Measurements from ENCODE around the gene PEAK1. TPM values are rescaled to one million over a fixed set of nuclear protein-coding genes. Genes with fewer than 3 reads are reported as not detected.

The PEAK1 gene
- total RNA-seq, 6 donors from 2014 or later: 82.8 to 142 (median 90.1) TPM

GRCh38 chr15:77395013-77395774, 24.7 kb downstream of the PEAK1 start:
- no peak for TF ChIP-seq CTCF (IDR thresholded peaks at IDR 0.05)
- TF ChIP-seq POLR2AphosphoS5 (IDR thresholded peaks at IDR 0.05): no peak
- no peak for TF ChIP-seq EP300 (IDR thresholded peaks at IDR 0.05)
- TF ChIP-seq POLR2A (IDR thresholded peaks at IDR 0.05): no peak
- ATAC-seq (ENCODE audit: low FRiP score in 2 of 2) (no peak), DNase-seq (no peak)
- peaks cover 11 to 27% (median 19%) of the 10 kb centered on the region in 4 donors for H3K9me3 ChIP-seq
- 93 to 96% methylated on average over 3 of the region's 3 CpGs for WGBS, 2 donors
- peaks cover 0 to 15% (median 7%) of the 10 kb centered on the region in 4 donors for H3K4me1 ChIP-seq
- H3K27ac ChIP-seq: no peak overlapping the region
- no peaks in the 10 kb centered on the region for H3K27me3 ChIP-seq
- H3K36me3 ChIP-seq: no peaks in the 10 kb centered on the region
- no peak overlapping the region for H3K4me3 ChIP-seq

GRCh38 chr15:77393471-77393840, 26.4 kb downstream of the PEAK1 start:
- ATAC-seq (ENCODE audit: low FRiP score in 2 of 2) (no peak), DNase-seq (no peak)
- no peaks in the 10 kb centered on the region for H3K36me3 ChIP-seq
- TF ChIP-seq CTCF (IDR thresholded peaks at IDR 0.05) (no peak), POLR2A (IDR thresholded peaks at IDR 0.05) (no peak), POLR2AphosphoS5 (IDR thresholded peaks at IDR 0.05) (no peak), EP300 (IDR thresholded peaks at IDR 0.05) (no peak)
- H3K9me3 ChIP-seq: peaks cover under 1 to 16% (median 9%) of the 10 kb centered on the region in 4 donors
- peaks cover 0 to 16% (median 9%) of the 10 kb centered on the region in 4 donors for H3K4me1 ChIP-seq
- H3K27ac ChIP-seq: no peak overlapping the region
- no peaks in the 10 kb centered on the region for H3K27me3 ChIP-seq
- no peak overlapping the region for H3K4me3 ChIP-seq

- 97 to 98% methylated on average over 6 to 7 of the region's 7 CpGs for WGBS, 2 donors
- ATAC-seq (ENCODE audit: low FRiP score in 2 of 2) (peak in 1 of 2 donors; percentile 14), DNase-seq (no peak)
- peaks cover 0 to 13% (median 6%) of the 10 kb centered on the region in 4 donors for H3K9me3 ChIP-seq
- H3K27ac ChIP-seq: no peak overlapping the region
- H3K4me1 ChIP-seq: peaks cover 2 to 16% (median 10%) of the 10 kb centered on the region in 4 donors
- no peak overlapping the region for H3K4me3 ChIP-seq
- no peaks in the 10 kb centered on the region for H3K36me3 ChIP-seq
- TF ChIP-seq POLR2A (IDR thresholded peaks at IDR 0.05) (no peak), CTCF (IDR thresholded peaks at IDR 0.05) (no peak), EP300 (IDR thresholded peaks at IDR 0.05) (no peak), POLR2AphosphoS5 (IDR thresholded peaks at IDR 0.05) (no peak)
- no peaks in the 10 kb centered on the region for H3K27me3 ChIP-seq
Observed at GRCh38 chr15:77392762-77393470, 27.0 kb downstream of the PEAK1 start.

- H3K4me3 ChIP-seq: no peak overlapping the region
- 85 to 91% methylated on average over 3 of the region's 3 CpGs for WGBS, 2 donors
- H3K36me3 ChIP-seq: no peaks in the 10 kb centered on the region
- DNase-seq (no peak), ATAC-seq (ENCODE audit: low FRiP score in 2 of 2) (no peak)
- H3K27ac ChIP-seq: no peak overlapping the region
- no peaks in the 10 kb centered on the region for H3K27me3 ChIP-seq
- no peak for TF ChIP-seq EP300 (IDR thresholded peaks at IDR 0.05)
- peaks cover 0 to 9% (median 6%) of the 10 kb centered on the region in 4 donors for H3K9me3 ChIP-seq
- H3K4me1 ChIP-seq: peaks cover 6 to 19% (median 14%) of the 10 kb centered on the region in 4 donors
Observed at GRCh38 chr15:77391372-77391951, 28.4 kb downstream of the PEAK1 start.

- TF ChIP-seq EP300 (IDR thresholded peaks at IDR 0.05) (no peak), CTCF (IDR thresholded peaks at IDR 0.05) (no peak), POLR2AphosphoS5 (IDR thresholded peaks at IDR 0.05) (no peak), POLR2A (IDR thresholded peaks at IDR 0.05) (no peak)
- WGBS, 2 donors: 73 to 78% methylated on average over 2 of the region's 2 CpGs
- no peak overlapping the region for H3K4me3 ChIP-seq
- ATAC-seq (ENCODE audit: low FRiP score in 2 of 2) (no peak), DNase-seq (no peak)
- H3K27me3 ChIP-seq: no peaks in the 10 kb centered on the region
- no peak overlapping the region for H3K27ac ChIP-seq
- H3K4me1 ChIP-seq: peaks cover 15 to 33% (median 24%) of the 10 kb centered on the region in 4 donors
- H3K36me3 ChIP-seq: no peaks in the 10 kb centered on the region
- no peaks in the 10 kb centered on the region for H3K9me3 ChIP-seq
Observed at GRCh38 chr15:77387365-77388105, 32.4 kb downstream of the PEAK1 start.
